Liver (tissue), 3 donors: ENCODE measurements around the gene FGF1.

ENCODE experiments used
- GABPA ChIP-seq, 2 donors: IDR thresholded peaks in 1 of 2; conservative IDR thresholded peaks in 1 of 2; 2 replicates each; pipeline ENCODE4 v1.6.1; 2016; ENCODE audit warnings: antibody characterized with exemption in 2 of 2, mild to moderate bottlenecking in 1 of 2, moderate library complexity in 1 of 2
- HNF4G ChIP-seq: IDR thresholded peaks from 2 replicates; pipeline ENCODE4 v1.6.1; 2016; ENCODE audit warnings: antibody characterized with exemption
- JUND ChIP-seq, 2 donors: IDR thresholded peaks; 2 replicates each; pipeline ENCODE4 v1.6.1; 2016; ENCODE audit warnings: antibody characterized with exemption in 2 of 2
- MAX ChIP-seq: IDR thresholded peaks from 2 replicates; pipeline ENCODE4 v1.6.1; 2016; ENCODE audit warnings: antibody characterized with exemption
- RAD21 ChIP-seq, 2 donors: IDR thresholded peaks; 2 replicates each; pipeline ENCODE4 v1.6.1; 2016; ENCODE audit warnings: antibody characterized with exemption in 2 of 2, mild to moderate bottlenecking in 2 of 2
- SP1 ChIP-seq: IDR thresholded peaks from 2 replicates; pipeline ENCODE4 v1.6.1; 2018; ENCODE audit warnings: antibody characterized with exemption, mild to moderate bottlenecking
- TAF1 ChIP-seq: conservative IDR thresholded peaks from 2 replicates; pipeline ENCODE4 v1.6.1; 2016; ENCODE audit warnings: antibody characterized with exemption, mild to moderate bottlenecking
- ZBTB33 ChIP-seq: IDR thresholded peaks from 2 replicates; pipeline ENCODE4 v1.6.1; 2016; ENCODE audit warnings: antibody characterized with exemption
- TF ChIP-seq, protein P1 (sequence below): IDR thresholded peaks from 2 replicates; pipeline ENCODE4 v1.6.1; 2016; ENCODE audit warnings: antibody characterized with exemption, mild to moderate bottlenecking
- TF ChIP-seq, protein P2 (sequence below): fragments of 150-350 bp; IDR thresholded peaks from 2 replicates; pipeline ENCODE4 v1.5.1; 2017; ENCODE audit warnings: improper control_type of control experiment, low read depth, low read length; ENCODE audit not compliant: missing input control
- donor health status: healthy.
- donor health status: healthy.

DNA sequence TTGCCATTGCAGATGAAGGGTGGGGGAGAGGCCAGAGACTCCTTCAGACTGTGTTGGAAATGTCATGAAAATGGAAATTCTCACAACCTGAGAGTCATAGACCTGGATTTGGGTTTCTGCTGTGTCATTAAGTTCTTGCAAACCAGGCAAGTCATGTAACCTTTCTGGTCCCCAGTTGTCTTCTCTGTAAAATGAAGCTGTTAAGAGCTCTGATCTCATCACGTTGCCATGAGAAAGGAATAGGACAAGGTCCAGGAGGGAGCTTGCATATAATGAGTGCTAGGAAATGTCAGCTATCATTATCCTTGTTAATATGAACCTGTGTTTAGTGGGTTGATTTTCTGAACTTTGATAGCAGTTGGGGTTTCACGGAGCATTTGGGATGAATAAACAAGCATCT lies 59.1 kb downstream of the FGF1 start:
- TF ChIP-seq HNF4G (no peak), JUND (IDR thresholded peaks at IDR 0.05) (no peak), TAF1 (no peak), GABPA (IDR thresholded peaks at IDR 0.05 in 1 of 2, conservative IDR thresholded peaks at IDR 0.05 in 1 of 2) (no peak), MAX (no peak), ZBTB33 (no peak), RAD21 (IDR thresholded peaks at IDR 0.05) (no peak), SP1 (no peak)
- TF ChIP-seq, protein P1, sequence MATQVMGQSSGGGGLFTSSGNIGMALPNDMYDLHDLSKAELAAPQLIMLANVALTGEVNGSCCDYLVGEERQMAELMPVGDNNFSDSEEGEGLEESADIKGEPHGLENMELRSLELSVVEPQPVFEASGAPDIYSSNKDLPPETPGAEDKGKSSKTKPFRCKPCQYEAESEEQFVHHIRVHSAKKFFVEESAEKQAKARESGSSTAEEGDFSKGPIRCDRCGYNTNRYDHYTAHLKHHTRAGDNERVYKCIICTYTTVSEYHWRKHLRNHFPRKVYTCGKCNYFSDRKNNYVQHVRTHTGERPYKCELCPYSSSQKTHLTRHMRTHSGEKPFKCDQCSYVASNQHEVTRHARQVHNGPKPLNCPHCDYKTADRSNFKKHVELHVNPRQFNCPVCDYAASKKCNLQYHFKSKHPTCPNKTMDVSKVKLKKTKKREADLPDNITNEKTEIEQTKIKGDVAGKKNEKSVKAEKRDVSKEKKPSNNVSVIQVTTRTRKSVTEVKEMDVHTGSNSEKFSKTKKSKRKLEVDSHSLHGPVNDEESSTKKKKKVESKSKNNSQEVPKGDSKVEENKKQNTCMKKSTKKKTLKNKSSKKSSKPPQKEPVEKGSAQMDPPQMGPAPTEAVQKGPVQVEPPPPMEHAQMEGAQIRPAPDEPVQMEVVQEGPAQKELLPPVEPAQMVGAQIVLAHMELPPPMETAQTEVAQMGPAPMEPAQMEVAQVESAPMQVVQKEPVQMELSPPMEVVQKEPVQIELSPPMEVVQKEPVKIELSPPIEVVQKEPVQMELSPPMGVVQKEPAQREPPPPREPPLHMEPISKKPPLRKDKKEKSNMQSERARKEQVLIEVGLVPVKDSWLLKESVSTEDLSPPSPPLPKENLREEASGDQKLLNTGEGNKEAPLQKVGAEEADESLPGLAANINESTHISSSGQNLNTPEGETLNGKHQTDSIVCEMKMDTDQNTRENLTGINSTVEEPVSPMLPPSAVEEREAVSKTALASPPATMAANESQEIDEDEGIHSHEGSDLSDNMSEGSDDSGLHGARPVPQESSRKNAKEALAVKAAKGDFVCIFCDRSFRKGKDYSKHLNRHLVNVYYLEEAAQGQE: no peak
- TF ChIP-seq, protein P2, sequence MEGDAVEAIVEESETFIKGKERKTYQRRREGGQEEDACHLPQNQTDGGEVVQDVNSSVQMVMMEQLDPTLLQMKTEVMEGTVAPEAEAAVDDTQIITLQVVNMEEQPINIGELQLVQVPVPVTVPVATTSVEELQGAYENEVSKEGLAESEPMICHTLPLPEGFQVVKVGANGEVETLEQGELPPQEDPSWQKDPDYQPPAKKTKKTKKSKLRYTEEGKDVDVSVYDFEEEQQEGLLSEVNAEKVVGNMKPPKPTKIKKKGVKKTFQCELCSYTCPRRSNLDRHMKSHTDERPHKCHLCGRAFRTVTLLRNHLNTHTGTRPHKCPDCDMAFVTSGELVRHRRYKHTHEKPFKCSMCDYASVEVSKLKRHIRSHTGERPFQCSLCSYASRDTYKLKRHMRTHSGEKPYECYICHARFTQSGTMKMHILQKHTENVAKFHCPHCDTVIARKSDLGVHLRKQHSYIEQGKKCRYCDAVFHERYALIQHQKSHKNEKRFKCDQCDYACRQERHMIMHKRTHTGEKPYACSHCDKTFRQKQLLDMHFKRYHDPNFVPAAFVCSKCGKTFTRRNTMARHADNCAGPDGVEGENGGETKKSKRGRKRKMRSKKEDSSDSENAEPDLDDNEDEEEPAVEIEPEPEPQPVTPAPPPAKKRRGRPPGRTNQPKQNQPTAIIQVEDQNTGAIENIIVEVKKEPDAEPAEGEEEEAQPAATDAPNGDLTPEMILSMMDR: no peak
